H9 (cell line): Measurements from ENCODE around the gene WDPCP. TPM values are rescaled to one million over a fixed set of nuclear protein-coding genes. Genes with fewer than 3 reads are reported as not detected.

Experiments
- DNase-seq: peaks from one replicate; pipeline ENCODE4 v3.0.0-alpha.2; 2017
- H2AFZ ChIP-seq: one replicate; pipeline ENCODE4 v1.6.1; 2013; ENCODE audit warnings: mild to moderate bottlenecking, low read length, control low read depth, moderate library complexity
- H2AK5ac ChIP-seq: 2 replicates; pipeline ENCODE4 v1.6.1; 2013; ENCODE audit warnings: low read length, control low read depth, mixed read lengths; ENCODE audit not compliant: insufficient read length
- H2BK120ac ChIP-seq: one replicate; pipeline ENCODE4 v1.6.1; 2013; ENCODE audit warnings: low read depth, mild to moderate bottlenecking, low read length, control low read depth, inconsistent platforms; ENCODE audit not compliant: poor library complexity, severe bottlenecking
- H2BK12ac ChIP-seq: 2 replicates; pipeline ENCODE4 v1.6.1; 2013; ENCODE audit warnings: low read length, control low read depth, mixed read lengths, low read depth; ENCODE audit not compliant: insufficient read length
- H2BK15ac ChIP-seq: 2 replicates; pipeline ENCODE4 v1.6.1; 2013; ENCODE audit warnings: low read depth, low read length, control low read depth
- H2BK20ac ChIP-seq: one replicate; pipeline ENCODE4 v1.6.1; 2013; ENCODE audit warnings: low read depth, mild to moderate bottlenecking, low read length, control low read depth, inconsistent platforms; ENCODE audit not compliant: poor library complexity, severe bottlenecking
- H2BK5ac ChIP-seq: 2 replicates; pipeline ENCODE4 v1.6.1; 2013; ENCODE audit warnings: low read length, control low read depth, mixed read lengths; ENCODE audit not compliant: insufficient read length
- H3K14ac ChIP-seq: 2 replicates; pipeline ENCODE4 v1.6.1; 2013; ENCODE audit warnings: low read length, control low read depth; ENCODE audit not compliant: insufficient read depth
- H3K18ac ChIP-seq: 2 replicates; pipeline ENCODE4 v1.6.1; 2013; ENCODE audit warnings: low read depth, mild to moderate bottlenecking, mixed read lengths, low read length, control low read depth; ENCODE audit not compliant: insufficient read length
- H3K23ac ChIP-seq: 2 replicates; pipeline ENCODE4 v1.6.1; 2013; ENCODE audit warnings: low read length, control low read depth, mixed read lengths, low read depth; ENCODE audit not compliant: insufficient read length
- H3K23me2 ChIP-seq: 2 replicates; pipeline ENCODE4 v1.6.1; 2013; ENCODE audit warnings: low read depth, mild to moderate bottlenecking, mixed read lengths, low read length, control low read depth; ENCODE audit not compliant: insufficient read length, poor library complexity, severe bottlenecking
- H3K27ac ChIP-seq: 2 replicates; pipeline ENCODE4 v1.5.1; 2013; ENCODE audit warnings: low read length, control low read depth, mixed read lengths, low read depth; ENCODE audit not compliant: insufficient read length
- H3K27me3 ChIP-seq: 2 replicates; pipeline ENCODE4 v1.6.1; 2013; ENCODE audit warnings: low read length, control low read depth, inconsistent platforms; ENCODE audit not compliant: insufficient read depth
- H3K4ac ChIP-seq: 2 replicates; pipeline ENCODE4 v1.6.1; 2013; ENCODE audit warnings: low read depth, mild to moderate bottlenecking, control low read depth, inconsistent platforms, low read length, moderate library complexity
- H3K4me1 ChIP-seq: 2 replicates; pipeline ENCODE4 v1.6.1; 2013; ENCODE audit warnings: low read length, control low read depth, inconsistent platforms; ENCODE audit not compliant: insufficient read depth
- H3K4me2 ChIP-seq: 2 replicates; pipeline ENCODE4 v1.6.1; 2013; ENCODE audit warnings: low read length, control low read depth, mixed read lengths; ENCODE audit not compliant: insufficient read length, insufficient read depth
- H3K56ac ChIP-seq: 2 replicates; pipeline ENCODE4 v1.6.1; 2013; ENCODE audit warnings: low read depth, mild to moderate bottlenecking, mixed read lengths, low read length, control low read depth; ENCODE audit not compliant: insufficient read length
- H3K79me1 ChIP-seq: 2 replicates; pipeline ENCODE4 v1.6.1; 2013; ENCODE audit warnings: low read depth, mild to moderate bottlenecking, moderate library complexity, low read length, control low read depth, inconsistent platforms; ENCODE audit not compliant: insufficient read depth, poor library complexity, severe bottlenecking
- H3K79me2 ChIP-seq: 2 replicates; pipeline ENCODE4 v1.6.1; 2013; ENCODE audit warnings: low read length, control low read depth, inconsistent platforms; ENCODE audit not compliant: insufficient read depth
- H3K9ac ChIP-seq: 2 replicates; pipeline ENCODE4 v1.6.1; 2013; ENCODE audit warnings: low read length, control low read depth, mixed read lengths; ENCODE audit not compliant: insufficient read length; ENCODE audit errors: extremely low read depth
- H3K9me3 ChIP-seq: one replicate; pipeline ENCODE4 v1.6.1; 2013; ENCODE audit warnings: low read depth, low read length, inconsistent platforms; ENCODE audit not compliant: control insufficient read depth
- H3T11ph ChIP-seq: one replicate; pipeline ENCODE4 v1.6.1; 2013; ENCODE audit warnings: mild to moderate bottlenecking, low read length, control low read depth, inconsistent platforms
- H4K20me1 ChIP-seq: one replicate; pipeline ENCODE4 v1.6.1; 2013; ENCODE audit not compliant: control insufficient read depth, insufficient read length, insufficient read depth
- H4K5ac ChIP-seq: 2 replicates; pipeline ENCODE4 v1.6.1; 2013; ENCODE audit warnings: low read depth, mild to moderate bottlenecking, mixed read lengths, low read length, control low read depth; ENCODE audit not compliant: insufficient read length
- H4K8ac ChIP-seq: replicated peaks from 2 replicates; pipeline ENCODE4 v1.6.1; 2013; ENCODE audit warnings: low read length, control low read depth, mixed read lengths, low read depth; ENCODE audit not compliant: insufficient read length
- H4K91ac ChIP-seq: 2 replicates; pipeline ENCODE4 v1.6.1; 2013; ENCODE audit warnings: low read depth, mild to moderate bottlenecking, moderate library complexity, mixed read lengths, low read length, control low read depth; ENCODE audit not compliant: insufficient read length
- H3K27ac Mint-ChIP-seq, 3 experiments: 2 replicates in 2 of 3; 3 replicates in 1 of 3; pipeline ENCODE4 v1.8.0; 2020 to 2021; ENCODE audit warnings: mixed read lengths in 3 of 3, mild to moderate bottlenecking in 1 of 3, moderate library complexity in 1 of 3
- H3K27me3 Mint-ChIP-seq: 2 replicates; pipeline ENCODE4 v1.8.0; 2021; ENCODE audit warnings: low read depth, mild to moderate bottlenecking, moderate library complexity, mixed read lengths
- H3K36me3 Mint-ChIP-seq, 3 experiments: 2 replicates in 2 of 3; 3 replicates in 1 of 3; pipeline ENCODE4 v1.8.0; 2020 to 2021; ENCODE audit warnings: low read depth in 3 of 3, mixed read lengths in 3 of 3; ENCODE audit not compliant: insufficient read depth in 1 of 3
- H3K4me1 Mint-ChIP-seq, 2 experiments: 2 replicates each; pipeline ENCODE4 v1.8.0; 2020; ENCODE audit warnings: mixed read lengths in 2 of 2
- H3K4me3 Mint-ChIP-seq, 2 experiments: 2 replicates in 1 of 2; 3 replicates in 1 of 2; pipeline ENCODE4 v1.8.0; 2020 to 2021; ENCODE audit warnings: mild to moderate bottlenecking in 2 of 2, mixed read lengths in 2 of 2, moderate library complexity in 1 of 2
- H3K9me3 Mint-ChIP-seq, 2 experiments: 2 replicates in 1 of 2; 3 replicates in 1 of 2; pipeline ENCODE4 v1.8.0; 2020; ENCODE audit warnings: mild to moderate bottlenecking in 2 of 2, mixed read lengths in 2 of 2, moderate library complexity in 1 of 2
- WGBS: extraction: QIAGEN DNeasy Blood & Tissue Kit; methylation state at CpG from one replicate; pipeline ENCODE4 v1.1.7; 2013; ENCODE audit warnings: missing lambda C conversion rate, low lambda C conversion rate, mixed read lengths; ENCODE audit not compliant: insufficient read length; ENCODE audit errors: extremely low coverage; 5-methylcytosine and 5-hydroxymethylcytosine counted together
- total RNA-seq: library from RNA; stranded (reverse); gene quantifications from 2 replicates; pipeline ENCODE4 v1.2.1, GENCODE V29; 2021
- TF ChIP-seq, protein P1 (sequence below): fragments of 200-600 bp; sonication (generic); conservative IDR thresholded peaks from 3 replicates; pipeline ENCODE4 v1.8.0; 2021; ENCODE audit warnings: antibody characterized with exemption, mild to moderate bottlenecking

The WDPCP gene
- total RNA-seq, 1 experiment from 2014 or later, result 22.4 TPM

DNA sequence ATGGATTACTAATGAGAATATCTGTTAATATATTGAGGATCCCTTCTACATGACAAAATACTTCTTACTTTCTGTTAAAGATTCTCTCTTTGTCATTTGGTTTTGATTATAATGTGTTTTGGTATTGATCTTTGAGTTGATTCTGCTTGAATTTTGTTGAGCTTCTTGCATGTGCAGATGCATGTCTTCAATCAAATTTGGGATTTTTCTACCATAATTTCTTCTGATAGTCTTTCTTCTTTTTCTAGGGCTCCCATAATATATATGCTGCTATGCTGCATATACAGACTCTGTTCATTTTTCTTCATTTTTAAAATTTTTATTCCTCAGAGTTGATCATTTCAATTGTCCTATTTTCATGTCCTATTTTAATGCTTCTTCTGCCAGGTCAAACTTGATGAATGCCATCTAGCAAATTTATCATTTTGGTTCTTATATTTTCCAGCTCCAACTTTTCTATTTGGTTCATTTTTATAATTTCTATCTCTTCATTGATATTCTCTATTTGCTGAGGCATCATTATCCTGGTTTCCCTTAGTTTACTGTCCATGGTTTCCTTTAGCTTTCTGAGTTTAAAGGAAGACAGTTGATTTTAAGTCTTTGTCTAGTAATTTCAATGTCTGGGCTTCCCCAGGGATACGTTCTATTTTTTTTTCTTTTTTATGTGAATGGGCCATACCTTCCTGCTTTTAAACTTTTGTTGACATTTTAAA is 244.7 kb downstream of the WDPCP start:
- Histone ChIP-seq H3K4me2 (no peak overlapping the region), H2AFZ (no peak overlapping the region), H3K14ac (no peak overlapping the region), H3K4me1 (peaks cover 4% of the 10 kb centered on the region; the same call in 1 of the 2 replicates), H4K8ac (no peak overlapping the region), H2BK20ac (no peak overlapping the region), H3T11ph (no peak overlapping the region), H3K23me2 (no peaks in the 10 kb centered on the region), H3K27me3 (no peaks in the 10 kb centered on the region), H3K79me1 (no peaks in the 10 kb centered on the region), H3K9ac (no peak overlapping the region), H3K79me2 (no peaks in the 10 kb centered on the region), H2BK120ac (no peak overlapping the region), H2BK15ac (no peak overlapping the region), H3K27ac (no peak overlapping the region), H2BK12ac (no peak overlapping the region), H3K23ac (no peak overlapping the region), H3K18ac (no peak overlapping the region), H3K56ac (no peak overlapping the region), H4K91ac (no peak overlapping the region), H3K9me3 (peaks cover 7% of the 10 kb centered on the region), H3K4ac (no peak overlapping the region), H2AK5ac (no peak overlapping the region), H4K20me1 (no peaks in the 10 kb centered on the region), H4K5ac (no peak overlapping the region), H2BK5ac (no peak overlapping the region)
- no peak for DNase-seq
- no peak overlapping the region for H3K27ac Mint-ChIP-seq
- TF ChIP-seq, protein P1, sequence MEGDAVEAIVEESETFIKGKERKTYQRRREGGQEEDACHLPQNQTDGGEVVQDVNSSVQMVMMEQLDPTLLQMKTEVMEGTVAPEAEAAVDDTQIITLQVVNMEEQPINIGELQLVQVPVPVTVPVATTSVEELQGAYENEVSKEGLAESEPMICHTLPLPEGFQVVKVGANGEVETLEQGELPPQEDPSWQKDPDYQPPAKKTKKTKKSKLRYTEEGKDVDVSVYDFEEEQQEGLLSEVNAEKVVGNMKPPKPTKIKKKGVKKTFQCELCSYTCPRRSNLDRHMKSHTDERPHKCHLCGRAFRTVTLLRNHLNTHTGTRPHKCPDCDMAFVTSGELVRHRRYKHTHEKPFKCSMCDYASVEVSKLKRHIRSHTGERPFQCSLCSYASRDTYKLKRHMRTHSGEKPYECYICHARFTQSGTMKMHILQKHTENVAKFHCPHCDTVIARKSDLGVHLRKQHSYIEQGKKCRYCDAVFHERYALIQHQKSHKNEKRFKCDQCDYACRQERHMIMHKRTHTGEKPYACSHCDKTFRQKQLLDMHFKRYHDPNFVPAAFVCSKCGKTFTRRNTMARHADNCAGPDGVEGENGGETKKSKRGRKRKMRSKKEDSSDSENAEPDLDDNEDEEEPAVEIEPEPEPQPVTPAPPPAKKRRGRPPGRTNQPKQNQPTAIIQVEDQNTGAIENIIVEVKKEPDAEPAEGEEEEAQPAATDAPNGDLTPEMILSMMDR, result no peak
- H3K36me3 Mint-ChIP-seq, result peaks cover 17 to 23% (median 22%) of the 10 kb centered on the region in 3 experiments
- WGBS, result no CpG with 5 or more reads among the region's 1 CpG
- peaks cover 7 to 18% of the 10 kb centered on the region in 2 experiments for H3K4me1 Mint-ChIP-seq
- H3K27me3 Mint-ChIP-seq, result no peaks in the 10 kb centered on the region
- peaks cover 18 to 23% of the 10 kb centered on the region in 2 experiments for H3K9me3 Mint-ChIP-seq
- no peak overlapping the region for H3K4me3 Mint-ChIP-seq
